ENCODE data around the gene DNAH8. TPM values are rescaled to one million over a fixed set of nuclear protein-coding genes. Genes with fewer than 3 reads are reported as not detected.

DNAH8 gene
- total and polyA plus RNA-seq, 11 donors, result 0.02 to 0.50 (median 0.02) TPM; not detected in 8

DNA sequence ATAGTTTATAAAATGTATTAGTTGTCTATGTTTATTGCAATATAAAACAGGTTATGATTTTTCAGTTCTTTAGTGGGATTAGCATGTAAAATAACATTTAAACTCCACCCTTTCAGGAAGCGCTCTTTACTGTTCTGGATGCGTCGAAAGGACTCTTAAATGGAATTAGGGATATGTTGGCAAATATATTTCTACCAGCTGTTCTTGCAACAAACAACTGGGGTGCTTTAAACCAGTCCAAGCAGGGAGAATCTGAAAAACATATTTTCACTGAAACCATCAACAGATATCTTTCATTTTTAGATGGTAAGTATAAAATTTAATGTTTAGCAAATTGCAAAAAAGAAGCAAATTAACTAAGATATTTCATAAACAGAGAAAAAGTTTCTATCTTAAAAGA is 21.8 kb downstream of the DNAH8 start:
- ATAC-seq (no peak), DNase-seq (no peak)
- peaks cover 0 to 25% (median 0%) of the 10 kb centered on the region in 9 donors for H3K27me3 ChIP-seq
- TF ChIP-seq POLR2A (IDR thresholded peaks at IDR 0.05), result no peak
- TF ChIP-seq, protein P1, sequence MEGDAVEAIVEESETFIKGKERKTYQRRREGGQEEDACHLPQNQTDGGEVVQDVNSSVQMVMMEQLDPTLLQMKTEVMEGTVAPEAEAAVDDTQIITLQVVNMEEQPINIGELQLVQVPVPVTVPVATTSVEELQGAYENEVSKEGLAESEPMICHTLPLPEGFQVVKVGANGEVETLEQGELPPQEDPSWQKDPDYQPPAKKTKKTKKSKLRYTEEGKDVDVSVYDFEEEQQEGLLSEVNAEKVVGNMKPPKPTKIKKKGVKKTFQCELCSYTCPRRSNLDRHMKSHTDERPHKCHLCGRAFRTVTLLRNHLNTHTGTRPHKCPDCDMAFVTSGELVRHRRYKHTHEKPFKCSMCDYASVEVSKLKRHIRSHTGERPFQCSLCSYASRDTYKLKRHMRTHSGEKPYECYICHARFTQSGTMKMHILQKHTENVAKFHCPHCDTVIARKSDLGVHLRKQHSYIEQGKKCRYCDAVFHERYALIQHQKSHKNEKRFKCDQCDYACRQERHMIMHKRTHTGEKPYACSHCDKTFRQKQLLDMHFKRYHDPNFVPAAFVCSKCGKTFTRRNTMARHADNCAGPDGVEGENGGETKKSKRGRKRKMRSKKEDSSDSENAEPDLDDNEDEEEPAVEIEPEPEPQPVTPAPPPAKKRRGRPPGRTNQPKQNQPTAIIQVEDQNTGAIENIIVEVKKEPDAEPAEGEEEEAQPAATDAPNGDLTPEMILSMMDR (IDR thresholded peaks at IDR 0.05), result no peak
- H3K4me3 ChIP-seq, result no peak overlapping the region
- peaks cover 0 to 12% (median 0%) of the 10 kb centered on the region in 12 donors for H3K9me3 ChIP-seq
- no peaks in the 10 kb centered on the region for H3K4me1 ChIP-seq
- no peak overlapping the region for H3K27ac ChIP-seq
- WGBS, 4 donors, result 67 to 82% (median 78%) methylated on average over 3 of the region's 3 CpGs
- no peaks in the 10 kb centered on the region for H3K36me3 ChIP-seq
- intact Hi-C loops (cut with DNase I), result no loop called here

DNA sequence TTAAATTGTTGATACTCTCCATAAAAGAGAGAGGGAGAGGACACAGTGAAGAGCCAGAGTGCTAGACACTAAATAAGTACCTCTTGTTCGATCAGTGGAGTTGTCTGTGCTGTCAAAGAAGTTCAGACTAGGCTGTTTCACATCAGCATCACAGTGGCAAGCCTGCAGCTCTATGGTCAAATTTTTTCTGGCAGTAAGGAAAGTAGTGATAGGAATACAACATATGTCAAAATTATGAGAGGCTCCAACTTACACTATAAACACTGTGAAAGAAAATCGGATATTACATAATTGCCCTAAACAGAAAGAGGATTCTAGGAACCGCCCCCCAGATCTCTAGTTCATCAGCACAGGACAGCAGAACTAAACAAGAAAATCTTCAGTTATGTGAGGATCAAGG is 23.1 kb downstream of the DNAH8 start:
- intact Hi-C loops (cut with DNase I), result no loop called here
- H3K27me3 ChIP-seq, result peaks cover 0 to 20% (median 0%) of the 10 kb centered on the region in 9 donors
- H3K4me3 ChIP-seq, result no peak overlapping the region
- WGBS, 4 donors, result 62 to 67% (median 63%) methylated on average over 3 of the region's 3 CpGs
- DNase-seq (no peak), ATAC-seq (no peak)
- no peaks in the 10 kb centered on the region for H3K36me3 ChIP-seq
- H3K9me3 ChIP-seq, result peaks cover 0 to 12% (median 0%) of the 10 kb centered on the region in 12 donors
- no peak for TF ChIP-seq POLR2A (IDR thresholded peaks at IDR 0.05)
- TF ChIP-seq, protein P1 (IDR thresholded peaks at IDR 0.05), result no peak
- H3K27ac ChIP-seq, result no peak overlapping the region
- H3K4me1 ChIP-seq, result no peaks in the 10 kb centered on the region

DNA sequence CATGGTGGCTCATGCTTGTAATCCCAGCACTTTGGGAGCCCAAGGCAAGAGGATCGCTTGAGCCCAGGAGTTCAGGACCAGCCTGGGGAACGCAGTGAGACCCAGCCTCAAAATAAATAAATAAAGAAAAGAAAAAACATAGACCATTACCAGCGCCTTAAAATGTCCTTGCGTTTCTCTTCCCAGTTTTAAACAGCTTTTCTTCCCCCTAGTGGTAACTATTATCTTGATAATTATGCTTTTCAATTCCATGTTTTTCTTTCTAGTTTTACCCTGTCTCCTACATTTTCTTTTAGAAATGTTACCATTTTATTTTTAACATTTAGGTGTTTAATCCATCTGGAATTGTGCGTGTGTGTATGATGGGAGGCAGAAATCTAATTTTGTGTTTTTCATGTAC is 24.4 kb downstream of the DNAH8 start:
- intact Hi-C loops (cut with DNase I), result no loop called here
- Histone ChIP-seq H3K9me3 (peaks cover 0 to 12% (median 0%) of the 10 kb centered on the region in 12 donors), H3K4me3 (no peak overlapping the region), H3K36me3 (no peaks in the 10 kb centered on the region), H3K27me3 (peaks cover 0 to 25% (median 4%) of the 10 kb centered on the region in 9 donors), H3K27ac (no peak overlapping the region), H3K4me1 (no peaks in the 10 kb centered on the region)
- DNase-seq, result no peak
- TF ChIP-seq POLR2A (IDR thresholded peaks at IDR 0.05), result no peak
- TF ChIP-seq, protein P1 (IDR thresholded peaks at IDR 0.05), result peak in 6 of 12 donors; percentile 6 to 36 (median 22)
- WGBS, 4 donors, result 41 to 61% (median 50%) methylated on average over 5 of the region's 5 CpGs
- ATAC-seq, result no peak

DNA sequence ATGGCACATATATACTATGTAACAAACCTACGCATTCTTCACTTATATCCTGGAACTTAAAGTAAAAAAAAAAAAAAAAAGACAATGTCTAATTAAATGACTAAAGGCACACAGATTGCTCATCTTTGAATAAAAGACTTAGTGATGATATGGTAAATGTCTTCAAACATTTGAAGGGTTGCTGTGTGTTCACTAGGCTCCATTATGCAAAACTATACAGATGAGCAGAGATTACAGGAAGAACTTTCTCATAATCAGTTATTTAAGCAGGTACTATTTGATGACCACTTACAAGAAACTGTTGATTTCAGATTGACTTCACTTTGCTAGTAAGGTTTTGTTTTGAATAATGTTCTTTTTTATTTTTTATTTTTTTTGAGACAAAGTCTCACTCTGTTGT is 34.4 kb downstream of the DNAH8 start:
- Histone ChIP-seq H3K27me3 (peaks cover 0 to 27% (median 0%) of the 10 kb centered on the region in 9 donors), H3K4me3 (no peak overlapping the region), H3K27ac (no peak overlapping the region), H3K36me3 (no peaks in the 10 kb centered on the region), H3K9me3 (no peaks in the 10 kb centered on the region), H3K4me1 (no peaks in the 10 kb centered on the region)
- intact Hi-C loops (cut with DNase I), result no loop called here
- 92 to 100% (median 96%) methylated on average over 1 of the region's 1 CpG for WGBS, 4 donors
- no peak for DNase-seq
- ATAC-seq, result no peak
- no peak for TF ChIP-seq POLR2A (IDR thresholded peaks at IDR 0.05)
- TF ChIP-seq, protein P1 (IDR thresholded peaks at IDR 0.05), result no peak
